KOPT-K1 (cell line): Measurements from ENCODE around the gene SAMSN1.

Source experiments
- H3K27ac ChIP-seq: fragments of 200-600 bp; sonication (generic); 2 replicates; pipeline ENCODE4 v1.5.1; 2016; ENCODE audit warnings: antibody characterized with exemption, mild to moderate bottlenecking, low read depth, low read length; ENCODE audit not compliant: poor library complexity, severe bottlenecking
- H3K36me3 ChIP-seq: fragments of 200-600 bp; sonication (generic); 2 replicates; pipeline ENCODE4 v1.5.1; 2017; ENCODE audit warnings: antibody characterized with exemption, mild to moderate bottlenecking, low read length, moderate library complexity; ENCODE audit not compliant: insufficient read depth
- H3K9me3 ChIP-seq: fragments of 200-600 bp; sonication (generic); 2 replicates; pipeline ENCODE4 v1.5.1; 2017; ENCODE audit warnings: antibody characterized with exemption, low read length, mild to moderate bottlenecking; ENCODE audit not compliant: insufficient read depth, poor library complexity, severe bottlenecking

The SAMSN1 gene

DNA sequence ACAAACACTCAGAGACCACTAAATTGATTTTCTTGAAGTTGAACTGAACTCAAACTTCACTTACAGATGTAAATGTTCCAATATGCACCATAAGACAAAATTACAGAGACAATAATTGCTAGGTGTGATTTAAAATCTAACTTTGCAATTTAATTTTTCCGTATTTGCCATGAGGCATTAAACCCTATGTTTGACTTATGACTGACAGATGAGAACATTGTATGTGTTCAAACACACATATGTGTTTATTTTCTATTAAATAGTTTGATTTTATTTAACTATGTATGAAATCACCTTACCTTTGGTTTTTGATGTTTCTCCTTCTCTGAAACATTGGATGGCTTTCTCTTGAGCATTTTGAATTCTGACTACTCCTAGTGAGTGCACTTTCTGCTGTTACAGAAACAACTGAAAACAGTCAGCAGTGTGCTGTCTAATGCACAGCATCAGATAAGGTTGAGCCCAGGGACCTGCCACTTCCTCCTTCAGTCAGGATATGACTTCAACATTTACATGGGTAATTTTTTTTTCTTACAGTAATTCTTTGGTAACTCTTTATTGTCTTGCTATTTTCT, at the start of gene SAMSN1:
SAMSN1 (minus strand) TSS at position 410 of the 575 bp plus-strand sequence; CDS start at position 356, 54 bp downstream.
- Histone ChIP-seq H3K36me3 (no peaks in the 10 kb centered on the region), H3K9me3 (no peaks in the 10 kb centered on the region), H3K27ac (peak within 1 kb of the TSS; percentile 75)

DNA sequence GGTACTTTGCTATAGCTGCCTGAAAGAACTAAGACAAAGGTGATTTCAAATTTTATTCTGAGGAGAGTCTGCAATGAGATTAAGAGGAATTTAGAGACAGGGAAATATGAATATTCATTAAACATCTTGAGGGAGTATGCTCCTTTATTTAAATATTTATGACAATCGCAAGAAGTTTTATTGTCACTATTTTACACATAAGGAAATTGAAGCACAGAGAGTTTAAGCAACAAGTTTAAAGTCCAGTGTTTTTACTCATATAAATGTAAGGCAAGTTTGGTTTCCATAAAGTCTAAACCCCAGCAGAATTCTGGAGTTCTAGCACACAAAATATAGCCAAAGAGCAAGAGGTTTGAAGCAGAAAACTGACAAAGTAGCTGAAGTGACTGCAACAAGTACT, 49.3 kb upstream of the SAMSN1 start:
- Histone ChIP-seq H3K9me3 (peaks cover 15% of the 10 kb centered on the region), H3K27ac (no peak overlapping the region), H3K36me3 (no peaks in the 10 kb centered on the region)

DNA sequence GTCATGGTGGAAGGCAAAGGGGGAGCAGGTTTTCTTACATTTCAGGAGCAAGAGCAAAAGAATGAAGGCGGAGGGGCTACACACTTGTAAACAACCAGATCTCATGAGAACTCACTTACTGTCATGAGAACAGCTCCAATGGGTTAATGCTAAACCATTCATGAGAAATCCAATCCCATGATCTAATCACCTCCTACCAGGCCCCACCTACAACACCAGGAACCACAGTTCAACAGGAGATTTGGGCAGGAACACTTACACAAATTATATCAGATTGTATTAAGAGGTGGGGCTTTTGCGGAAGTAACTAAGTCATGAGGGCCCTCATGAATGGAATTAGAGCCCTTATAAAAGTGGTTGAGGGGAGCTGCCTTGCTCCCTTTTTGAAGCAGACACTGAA, 48.9 kb upstream of the SAMSN1 start:
- no peaks in the 10 kb centered on the region for H3K36me3 ChIP-seq

DNA sequence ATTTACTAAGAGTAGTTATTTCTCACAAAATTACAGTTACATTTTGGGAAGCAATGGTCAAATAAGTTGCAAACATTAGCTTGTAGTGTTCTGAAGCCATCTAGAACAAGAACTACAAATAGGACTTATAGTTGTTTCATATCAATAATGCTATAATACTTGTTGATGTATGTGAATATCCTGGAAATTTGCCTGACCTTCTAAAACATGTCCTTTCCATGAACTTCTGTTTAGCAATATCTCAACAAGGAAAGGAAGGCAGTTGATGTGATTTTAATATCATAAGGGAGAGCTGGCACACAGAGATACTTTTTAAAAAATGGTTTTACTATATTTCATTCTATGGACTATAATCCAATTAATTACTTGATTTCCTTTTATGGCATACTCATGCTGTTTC, 47.1 kb upstream of the SAMSN1 start:
- Histone ChIP-seq H3K9me3 (peaks cover 15% of the 10 kb centered on the region), H3K27ac (no peak overlapping the region), H3K36me3 (no peaks in the 10 kb centered on the region)

More for the DNA sequence above, 48.9 kb upstream of the SAMSN1 start:
- Histone ChIP-seq H3K9me3 (peaks cover 15% of the 10 kb centered on the region), H3K27ac (no peak overlapping the region)

DNA sequence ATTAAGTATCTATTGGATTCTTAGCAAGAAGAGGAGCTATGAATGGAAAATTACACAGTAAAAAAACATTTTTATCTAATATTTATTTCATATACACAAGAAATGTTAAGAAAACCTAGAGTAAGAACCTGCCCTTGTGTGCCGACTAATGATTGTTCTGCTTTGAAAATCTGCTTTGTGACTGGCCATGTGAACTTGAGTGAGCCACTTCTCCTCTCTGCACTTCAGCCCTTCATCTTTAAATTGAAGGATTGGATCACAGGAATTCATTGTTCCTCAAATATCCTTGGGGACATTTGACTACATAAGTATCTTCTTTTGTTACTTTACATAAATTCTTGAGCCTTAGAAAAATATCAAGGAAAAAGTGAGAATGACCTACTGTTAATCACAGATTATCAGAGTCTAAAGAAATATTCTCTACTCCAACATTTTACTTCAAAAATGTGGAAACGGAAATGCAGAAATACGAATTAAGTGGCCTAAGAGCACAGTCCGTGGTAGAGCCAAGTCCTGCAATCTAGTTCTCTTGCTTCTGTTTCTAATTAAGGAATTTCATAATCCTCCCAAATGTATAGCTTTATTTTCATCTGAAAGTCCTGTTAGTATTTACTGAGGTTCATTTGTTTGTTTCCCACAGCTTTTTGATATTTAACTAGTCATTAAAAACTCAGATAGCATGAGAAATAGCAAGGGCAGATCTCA, 46.3 kb upstream of the SAMSN1 start:
- Histone ChIP-seq H3K27ac (no peak overlapping the region), H3K9me3 (peaks cover 15% of the 10 kb centered on the region), H3K36me3 (no peaks in the 10 kb centered on the region)

DNA sequence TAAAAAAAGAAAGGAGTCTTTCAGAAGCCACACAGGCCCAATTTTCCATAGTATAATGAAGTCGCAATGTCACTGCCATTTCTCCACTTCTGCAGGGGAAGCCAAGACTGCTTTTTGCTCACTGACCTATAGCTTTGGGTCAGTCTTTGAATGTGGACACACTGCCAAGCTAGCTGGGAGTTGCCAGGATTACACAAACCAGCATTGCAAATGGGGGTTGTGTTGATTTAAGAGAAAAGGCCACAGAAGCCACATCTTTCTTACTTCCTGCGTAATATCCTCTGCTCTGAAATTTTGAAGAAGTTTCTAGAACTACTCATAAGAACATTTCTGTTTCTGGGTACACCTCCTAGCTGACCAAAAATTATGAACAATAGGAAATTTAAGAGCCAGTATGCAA, 45.8 kb upstream of the SAMSN1 start:
- Histone ChIP-seq H3K36me3 (no peaks in the 10 kb centered on the region), H3K9me3 (peaks cover 15% of the 10 kb centered on the region), H3K27ac (no peak overlapping the region)

DNA sequence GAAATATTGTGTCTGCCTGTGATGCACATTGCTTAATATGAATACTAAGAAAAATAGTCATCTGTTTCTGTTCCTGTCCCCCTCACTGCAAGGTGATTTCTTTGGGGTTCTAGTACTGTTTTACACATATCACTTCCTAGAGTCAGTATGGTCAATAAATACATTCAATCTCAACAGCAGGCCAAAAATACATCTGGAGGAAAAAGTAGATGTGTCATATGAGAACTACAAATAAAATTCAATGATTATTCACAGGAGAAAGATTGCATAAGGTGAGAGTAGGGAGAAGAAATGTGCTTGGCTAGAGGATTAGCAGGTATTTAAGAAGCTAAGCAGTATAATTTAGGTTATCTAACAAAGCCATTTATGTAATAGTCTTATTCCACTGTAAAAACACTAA, 45.3 kb upstream of the SAMSN1 start:
- H3K27ac ChIP-seq = no peak overlapping the region
- H3K36me3 ChIP-seq = no peaks in the 10 kb centered on the region
- H3K9me3 ChIP-seq = peaks cover 12% of the 10 kb centered on the region

DNA sequence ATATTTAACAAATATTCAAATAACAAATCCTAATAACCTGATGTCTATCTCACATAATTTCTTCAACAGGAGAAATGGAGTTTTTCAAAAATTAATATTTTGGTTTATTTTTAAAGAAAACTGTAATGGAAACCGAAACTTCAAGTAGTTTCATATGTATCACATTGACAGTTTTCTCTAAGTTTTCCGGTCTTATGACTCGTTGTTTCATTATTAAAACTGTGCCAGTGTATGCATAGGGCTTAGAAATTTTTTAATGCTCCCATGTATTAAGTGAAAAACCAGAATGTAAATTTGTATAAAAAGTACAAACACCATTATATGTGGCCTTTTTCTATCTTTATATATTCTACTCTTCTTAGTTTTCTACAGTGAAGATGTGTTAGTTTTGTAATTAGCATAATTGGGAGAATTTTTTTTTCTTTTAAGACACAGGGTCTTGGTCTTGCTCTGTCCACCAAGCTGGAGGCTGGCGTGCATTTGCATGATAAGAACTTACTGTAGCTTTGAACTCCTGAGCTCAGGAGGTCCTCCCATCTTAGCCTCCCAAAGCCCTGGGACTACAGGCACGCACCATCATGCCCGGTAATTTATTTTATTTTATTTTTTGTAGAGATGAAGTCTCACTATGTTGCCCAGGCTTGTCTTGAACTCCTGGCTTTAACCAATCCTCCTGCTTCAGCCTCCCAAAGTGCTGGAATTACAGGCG, 43.9 kb upstream of the SAMSN1 start:
- Histone ChIP-seq H3K36me3 (no peaks in the 10 kb centered on the region), H3K9me3 (peaks cover 3% of the 10 kb centered on the region), H3K27ac (no peak overlapping the region)

DNA sequence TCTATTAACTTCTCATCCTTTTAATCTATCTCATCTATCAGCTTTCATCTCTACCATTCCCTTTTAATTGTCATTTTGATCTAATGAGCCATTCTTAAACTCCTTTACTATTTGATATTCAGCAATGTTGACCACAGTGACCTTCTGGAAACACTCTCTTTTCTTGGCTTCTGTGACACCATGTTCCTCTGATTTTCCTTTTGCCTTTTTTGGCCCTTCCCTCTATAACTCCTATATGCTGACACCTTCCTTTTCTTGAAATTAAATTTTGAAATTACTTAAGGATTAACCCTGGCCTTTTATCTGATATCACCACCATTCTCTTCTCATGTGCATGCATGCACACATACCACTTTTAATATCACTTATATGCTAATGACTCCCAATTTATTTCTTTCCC, 41.2 kb upstream of the SAMSN1 start:
- Histone ChIP-seq H3K27ac (no peak overlapping the region), H3K9me3 (no peaks in the 10 kb centered on the region), H3K36me3 (no peaks in the 10 kb centered on the region)

DNA sequence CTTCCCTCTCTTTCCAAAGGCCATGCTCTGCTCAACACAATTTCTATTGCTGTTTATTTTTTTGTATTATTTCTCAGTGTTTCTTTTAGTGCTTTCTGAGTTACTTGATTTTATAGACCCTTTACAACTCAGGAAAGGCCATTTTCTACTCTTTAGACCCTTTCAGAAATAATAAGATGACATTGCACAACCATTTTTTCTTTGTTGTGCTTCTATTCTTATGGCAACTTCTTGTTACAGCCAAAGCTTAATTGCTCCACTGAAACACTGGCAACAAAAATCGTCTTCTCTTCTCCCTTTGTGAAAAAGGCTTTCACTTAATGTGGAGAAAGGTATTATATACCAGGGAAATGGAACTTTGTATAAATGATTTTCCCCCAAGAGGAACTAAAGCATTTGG, 39.0 kb upstream of the SAMSN1 start:
- Histone ChIP-seq H3K9me3 (no peaks in the 10 kb centered on the region), H3K27ac (no peak overlapping the region), H3K36me3 (no peaks in the 10 kb centered on the region)

DNA sequence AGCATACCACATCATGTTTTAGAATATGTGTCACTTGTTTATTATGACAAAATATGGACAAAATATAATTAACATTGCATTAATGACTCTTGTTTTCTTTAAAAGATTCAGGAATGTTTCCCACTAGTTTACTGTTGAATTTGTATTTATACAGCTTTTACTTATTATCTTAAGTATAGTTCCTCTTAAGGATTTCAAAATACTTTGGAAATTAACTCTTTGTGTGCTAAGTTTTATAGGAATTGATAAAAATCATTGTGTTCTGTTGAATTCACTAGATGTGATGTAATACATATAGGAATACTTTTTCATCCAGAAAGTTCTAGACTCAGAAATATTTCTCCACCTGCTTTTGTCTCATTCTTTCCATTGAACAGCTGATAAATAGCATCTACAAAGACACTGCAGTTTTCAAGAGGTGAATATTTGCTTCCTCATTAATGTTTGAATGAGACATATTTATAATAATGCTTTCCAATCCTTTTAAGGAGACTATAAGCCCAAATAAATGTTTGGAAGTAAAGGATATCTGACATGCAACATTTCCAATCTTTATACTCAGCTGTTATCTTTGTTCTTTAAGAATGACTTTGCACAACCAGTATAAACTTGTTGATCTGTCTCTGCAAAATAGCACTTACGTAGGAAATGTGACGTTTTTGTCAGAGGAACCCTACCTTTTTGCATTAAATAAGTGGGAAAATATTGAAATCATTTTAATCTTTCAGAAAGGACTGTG, 38.4 kb upstream of the SAMSN1 start:
- Histone ChIP-seq H3K27ac (no peak overlapping the region), H3K9me3 (no peaks in the 10 kb centered on the region), H3K36me3 (no peaks in the 10 kb centered on the region)

DNA sequence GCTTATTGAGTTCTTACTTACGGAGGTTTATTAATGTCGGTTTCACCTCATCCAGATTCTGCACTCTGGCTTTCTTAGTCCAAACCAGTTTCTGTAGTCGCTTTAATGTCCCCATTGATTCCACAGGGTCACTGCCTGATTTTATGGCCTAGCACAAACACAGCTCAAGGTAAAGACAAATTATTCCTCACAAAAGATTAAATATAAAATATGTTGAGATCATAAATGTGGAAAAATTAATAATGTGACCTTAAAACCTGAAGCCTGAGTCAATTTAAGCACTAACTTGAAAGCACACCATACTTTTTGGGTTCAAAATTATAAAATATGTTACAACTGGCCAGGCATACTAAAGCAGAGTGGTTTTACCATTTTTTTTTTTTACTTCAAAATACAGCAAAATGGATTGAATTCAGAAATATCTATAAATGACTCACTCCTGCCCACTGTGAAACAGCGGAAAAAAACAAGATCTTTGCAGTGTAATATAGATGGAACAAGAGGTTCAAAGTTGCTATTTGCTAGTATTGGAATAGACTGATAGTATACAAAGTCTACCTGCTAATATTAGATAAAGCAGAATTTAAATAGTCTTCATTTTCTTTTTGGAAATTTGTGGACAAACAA, 37.6 kb upstream of the SAMSN1 start:
- Histone ChIP-seq H3K9me3 (no peaks in the 10 kb centered on the region), H3K36me3 (no peaks in the 10 kb centered on the region), H3K27ac (no peak overlapping the region)

DNA sequence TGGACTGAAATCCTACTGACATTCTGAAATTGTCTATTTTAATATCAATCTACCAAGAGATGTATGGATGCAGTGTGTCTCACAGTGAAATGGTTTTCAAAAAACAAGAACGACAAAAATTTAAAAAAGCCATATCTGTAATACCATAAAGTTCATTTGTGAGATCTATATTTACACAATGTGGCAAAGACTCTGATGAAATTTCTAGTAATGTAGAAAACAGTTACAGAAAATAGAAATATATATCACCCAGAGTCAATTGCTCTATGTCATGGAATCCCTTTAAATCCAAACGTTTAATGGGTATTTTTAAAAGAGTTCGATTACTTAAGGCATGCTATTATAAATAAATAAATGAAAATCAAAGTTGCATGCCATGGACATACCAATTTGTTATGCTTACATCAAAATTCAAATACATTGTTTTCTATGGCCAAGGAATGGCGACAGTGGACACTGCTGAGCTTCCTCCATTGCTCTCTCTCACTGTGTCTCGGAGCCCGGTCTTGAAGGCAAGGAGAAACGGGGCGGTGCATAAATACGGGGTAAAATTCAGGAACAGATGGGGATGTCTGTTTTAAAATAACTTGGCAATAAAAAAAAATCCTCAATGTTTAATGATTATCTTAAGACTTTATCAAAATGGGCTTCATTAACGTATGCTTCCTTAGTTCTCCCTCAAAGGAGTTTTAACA, 37.0 kb upstream of the SAMSN1 start:
- H3K36me3 ChIP-seq = no peaks in the 10 kb centered on the region
- no peaks in the 10 kb centered on the region for H3K9me3 ChIP-seq
- no peak overlapping the region for H3K27ac ChIP-seq

DNA sequence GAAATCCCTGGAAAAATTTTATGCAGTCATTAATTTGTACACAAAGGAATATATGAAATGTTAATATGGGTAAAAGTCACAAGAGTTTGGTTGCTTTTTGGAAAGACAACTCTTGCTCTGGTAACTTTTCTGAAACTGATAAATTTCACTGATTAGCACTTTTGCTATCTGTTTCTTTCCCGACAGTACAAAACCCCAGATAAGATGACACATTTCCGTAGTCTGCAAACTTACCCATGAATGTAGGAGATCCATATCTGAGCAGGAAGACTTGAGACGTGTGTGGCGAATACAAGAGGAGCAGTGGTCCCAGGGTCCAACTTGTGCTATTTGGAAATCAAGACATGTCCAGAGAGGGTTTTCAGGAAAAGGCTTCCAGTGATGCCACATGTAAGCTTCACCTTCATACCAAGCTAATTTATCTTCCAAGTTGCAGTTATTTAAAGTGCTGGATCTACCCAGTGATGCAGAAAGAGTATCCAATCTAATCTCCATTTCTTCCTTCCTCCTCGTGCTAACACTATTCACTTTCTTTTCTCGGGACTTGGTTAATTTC, 35.9 kb upstream of the SAMSN1 start:
- Histone ChIP-seq H3K9me3 (no peaks in the 10 kb centered on the region), H3K36me3 (no peaks in the 10 kb centered on the region), H3K27ac (no peak overlapping the region)
